ENCODE data around the gene TRIM28. TPM values are rescaled to one million over a fixed set of nuclear protein-coding genes. Genes with fewer than 3 reads are reported as not detected.
A peak's percentile ranks its signal among the peaks of the same experiment; 100 is the strongest.

The TRIM28 gene
- total and polyA plus RNA-seq, 4 donors = 47.1 to 157 (median 84.2) TPM

DNA sequence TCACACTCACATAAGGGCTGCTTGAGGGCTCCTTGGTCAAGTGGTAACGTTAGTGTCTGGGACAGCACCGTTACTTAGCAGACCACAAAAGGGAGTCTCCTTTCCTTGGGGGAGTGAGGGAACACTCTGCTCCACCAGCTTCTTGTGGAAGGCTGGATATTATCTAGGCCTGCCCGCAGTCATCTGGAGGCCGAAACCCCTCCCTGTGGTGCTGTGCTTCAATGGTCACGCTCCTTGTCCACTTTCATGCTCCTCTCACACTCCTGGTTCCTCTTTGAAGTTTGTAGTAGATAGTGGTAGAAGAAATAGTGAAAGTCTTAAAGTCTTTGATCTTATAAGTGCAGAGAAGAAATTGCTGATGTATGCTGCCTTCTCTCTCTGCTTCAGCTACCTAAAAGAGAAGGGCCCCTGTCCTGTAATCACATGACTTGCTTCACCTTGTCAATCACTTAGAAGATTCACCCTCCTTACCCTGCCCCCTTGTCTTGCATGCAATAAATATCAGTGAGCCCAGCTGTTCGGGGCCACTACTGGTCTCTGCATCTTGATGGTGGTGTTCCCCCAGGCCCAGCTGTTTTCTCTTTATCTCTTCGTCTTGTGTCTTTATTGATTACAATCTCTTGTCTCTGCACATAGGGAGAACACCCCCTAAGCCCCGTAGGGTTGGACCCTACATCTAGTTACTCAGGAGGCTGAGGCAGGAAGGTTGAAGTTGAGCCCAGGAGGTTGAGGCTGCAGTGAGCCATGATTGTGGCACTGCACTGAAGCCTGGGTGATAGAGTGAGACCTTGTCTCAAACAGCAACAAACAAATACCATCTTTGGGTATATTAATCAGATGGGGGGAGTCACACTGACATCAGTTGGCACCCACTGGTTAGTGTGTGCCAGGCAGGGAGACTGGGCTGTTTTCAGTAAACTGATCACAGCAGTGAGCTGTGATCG, 40.9 kb downstream of the TRIM28 start:
- H3K9ac ChIP-seq (ENCODE audit: low read depth in 1 of 2, low read length in 2 of 2) = no peak overlapping the region
- no peak for TF ChIP-seq HNF4G (IDR thresholded peaks at IDR 0.05)
- no peak for TF ChIP-seq RXRA (IDR thresholded peaks at IDR 0.05)
- TF ChIP-seq TAF1 (conservative IDR thresholded peaks at IDR 0.05) = no peak
- TF ChIP-seq FOXA2 (IDR thresholded peaks at IDR 0.05) = no peak
- no peak for TF ChIP-seq FOXA1 (IDR thresholded peaks at IDR 0.05)
- H3K4me1 ChIP-seq (ENCODE audit: control insufficient read depth in 4 of 4, insufficient read depth in 4 of 4, low read length in 3 of 4) = no peaks in the 10 kb centered on the region
- peaks cover 0 to 15% (median 11%) of the 10 kb centered on the region in 4 donors for H3K36me3 ChIP-seq (ENCODE audit: control insufficient read depth in 4 of 4, insufficient read depth in 3 of 4, low read depth in 1 of 4, low read length in 3 of 4)
- H3K27me3 ChIP-seq (ENCODE audit: control insufficient read depth in 4 of 4, insufficient read depth in 4 of 4, low read length in 3 of 4) = no peaks in the 10 kb centered on the region
- H3K27ac ChIP-seq (ENCODE audit: low read depth in 1 of 2, low read length in 2 of 2) = no peak overlapping the region
- DNase-seq (ENCODE audit: low spot score) = peak; percentile 34
- no peak overlapping the region for H3K4me3 ChIP-seq (ENCODE audit: low read depth in 1 of 3, low read length in 3 of 3)
- H3K9me3 ChIP-seq (ENCODE audit: control insufficient read depth in 4 of 4, low read length in 3 of 4) = no peaks in the 10 kb centered on the region
- WGBS = 94% methylated on average over 9 of the region's 9 CpGs

DNA sequence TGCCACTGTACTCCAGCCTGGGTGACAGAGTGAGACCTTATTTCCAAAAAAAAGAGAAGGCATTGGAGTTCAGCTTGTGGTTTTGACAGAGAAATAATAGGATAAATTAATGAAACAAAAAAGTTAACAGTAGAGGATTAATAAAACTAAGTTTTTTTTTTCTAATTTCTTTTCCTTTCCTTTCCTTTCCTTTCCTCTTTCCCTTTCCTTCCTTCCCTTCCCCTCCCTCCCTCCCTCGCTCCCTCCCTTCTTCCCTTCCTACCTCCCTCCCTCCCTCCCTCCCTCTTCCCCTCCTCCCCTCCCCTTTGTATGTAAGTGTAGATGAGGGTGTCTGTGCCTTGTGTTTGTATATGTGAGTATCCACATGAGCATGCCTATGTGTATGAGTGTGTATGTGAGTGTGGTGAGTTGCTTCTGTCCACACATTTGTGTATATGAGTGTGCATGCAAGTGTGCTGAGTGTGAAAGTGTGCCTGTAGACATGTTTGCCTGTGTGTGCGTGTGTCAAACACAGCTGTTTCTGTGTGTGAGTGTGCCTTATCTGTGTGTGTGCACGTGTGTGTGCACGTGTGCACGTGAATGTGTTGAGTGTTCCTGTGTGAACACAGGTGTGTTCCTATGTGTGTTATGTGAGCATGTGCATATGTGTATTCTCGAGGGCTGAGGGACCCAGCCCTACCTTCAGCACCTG, 41.7 kb downstream of the TRIM28 start:
- no peak overlapping the region for H3K27ac ChIP-seq (ENCODE audit: low read depth in 1 of 2, low read length in 2 of 2)
- WGBS = 94% methylated on average over 6 of the region's 6 CpGs
- peak; percentile 29 for DNase-seq (ENCODE audit: low spot score)
- no peak overlapping the region for H3K4me3 ChIP-seq (ENCODE audit: low read depth in 1 of 3, low read length in 3 of 3)
- H3K4me1 ChIP-seq (ENCODE audit: control insufficient read depth in 4 of 4, insufficient read depth in 4 of 4, low read length in 3 of 4) = no peaks in the 10 kb centered on the region
- no peaks in the 10 kb centered on the region for H3K9me3 ChIP-seq (ENCODE audit: control insufficient read depth in 4 of 4, low read length in 3 of 4)
- TF ChIP-seq YY1 (IDR thresholded peaks at IDR 0.05) (no peak), ZBTB33 (IDR thresholded peaks at IDR 0.05) (no peak), RXRA (IDR thresholded peaks at IDR 0.05) (no peak), SP1 (IDR thresholded peaks at IDR 0.05) (no peak), HNF4G (IDR thresholded peaks at IDR 0.05) (no peak), HNF4A (conservative IDR thresholded peaks at IDR 0.05) (no peak), GABPA (IDR thresholded peaks at IDR 0.05 in 1 of 2, conservative IDR thresholded peaks at IDR 0.05 in 1 of 2) (no peak), FOXA1 (IDR thresholded peaks at IDR 0.05) (no peak), RAD21 (IDR thresholded peaks at IDR 0.05) (no peak), CTCF (IDR thresholded peaks at IDR 0.05; ENCODE audit: low read depth, low read length, missing input control) (no peak), NR2F2 (IDR thresholded peaks at IDR 0.05) (no peak)
- TF ChIP-seq, protein P1, sequence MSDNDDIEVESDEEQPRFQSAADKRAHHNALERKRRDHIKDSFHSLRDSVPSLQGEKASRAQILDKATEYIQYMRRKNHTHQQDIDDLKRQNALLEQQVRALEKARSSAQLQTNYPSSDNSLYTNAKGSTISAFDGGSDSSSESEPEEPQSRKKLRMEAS (IDR thresholded peaks at IDR 0.05) = no peak
- TF ChIP-seq, protein P2, sequence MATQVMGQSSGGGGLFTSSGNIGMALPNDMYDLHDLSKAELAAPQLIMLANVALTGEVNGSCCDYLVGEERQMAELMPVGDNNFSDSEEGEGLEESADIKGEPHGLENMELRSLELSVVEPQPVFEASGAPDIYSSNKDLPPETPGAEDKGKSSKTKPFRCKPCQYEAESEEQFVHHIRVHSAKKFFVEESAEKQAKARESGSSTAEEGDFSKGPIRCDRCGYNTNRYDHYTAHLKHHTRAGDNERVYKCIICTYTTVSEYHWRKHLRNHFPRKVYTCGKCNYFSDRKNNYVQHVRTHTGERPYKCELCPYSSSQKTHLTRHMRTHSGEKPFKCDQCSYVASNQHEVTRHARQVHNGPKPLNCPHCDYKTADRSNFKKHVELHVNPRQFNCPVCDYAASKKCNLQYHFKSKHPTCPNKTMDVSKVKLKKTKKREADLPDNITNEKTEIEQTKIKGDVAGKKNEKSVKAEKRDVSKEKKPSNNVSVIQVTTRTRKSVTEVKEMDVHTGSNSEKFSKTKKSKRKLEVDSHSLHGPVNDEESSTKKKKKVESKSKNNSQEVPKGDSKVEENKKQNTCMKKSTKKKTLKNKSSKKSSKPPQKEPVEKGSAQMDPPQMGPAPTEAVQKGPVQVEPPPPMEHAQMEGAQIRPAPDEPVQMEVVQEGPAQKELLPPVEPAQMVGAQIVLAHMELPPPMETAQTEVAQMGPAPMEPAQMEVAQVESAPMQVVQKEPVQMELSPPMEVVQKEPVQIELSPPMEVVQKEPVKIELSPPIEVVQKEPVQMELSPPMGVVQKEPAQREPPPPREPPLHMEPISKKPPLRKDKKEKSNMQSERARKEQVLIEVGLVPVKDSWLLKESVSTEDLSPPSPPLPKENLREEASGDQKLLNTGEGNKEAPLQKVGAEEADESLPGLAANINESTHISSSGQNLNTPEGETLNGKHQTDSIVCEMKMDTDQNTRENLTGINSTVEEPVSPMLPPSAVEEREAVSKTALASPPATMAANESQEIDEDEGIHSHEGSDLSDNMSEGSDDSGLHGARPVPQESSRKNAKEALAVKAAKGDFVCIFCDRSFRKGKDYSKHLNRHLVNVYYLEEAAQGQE (IDR thresholded peaks at IDR 0.05) = no peak
- H3K36me3 ChIP-seq (ENCODE audit: control insufficient read depth in 4 of 4, insufficient read depth in 3 of 4, low read depth in 1 of 4, low read length in 3 of 4) = peaks cover 0 to 15% (median 11%) of the 10 kb centered on the region in 4 donors
- no peaks in the 10 kb centered on the region for H3K27me3 ChIP-seq (ENCODE audit: control insufficient read depth in 4 of 4, insufficient read depth in 4 of 4, low read length in 3 of 4)
- H3K9ac ChIP-seq (ENCODE audit: low read depth in 1 of 2, low read length in 2 of 2) = no peak overlapping the region
